HCT116 (cell line): ENCODE data around the gene IFNA14.

Experiments used
- EZH2phosphoT487 ChIP-seq: fragments of 200-600 bp; IDR thresholded peaks from 2 replicates; pipeline ENCODE4 v1.6.1; 2018; ENCODE audit warnings: antibody characterized with exemption, borderline replicate concordance
- FOSL1 ChIP-seq: IDR thresholded peaks from 2 replicates; pipeline ENCODE4 v1.6.1; 2012; ENCODE audit warnings: low read depth
- JUND ChIP-seq: IDR thresholded peaks from 2 replicates; pipeline ENCODE4 v1.6.1; 2012
- POLR2A ChIP-seq: IDR thresholded peaks from 2 replicates; pipeline ENCODE4 v1.7.0; 2011; ENCODE audit warnings: borderline replicate concordance; ENCODE audit not compliant: insufficient read depth, insufficient read length; ENCODE audit errors: extremely low read depth
- POLR2AphosphoS5 ChIP-seq: IDR thresholded peaks from 2 replicates; pipeline ENCODE4 v1.6.1; 2011; ENCODE audit warnings: mild to moderate bottlenecking, low read depth, low read length, moderate library complexity
- RAD21 ChIP-seq: IDR thresholded peaks from 2 replicates; pipeline ENCODE4 v1.6.1; 2012; ENCODE audit warnings: low read depth, mild to moderate bottlenecking
- SRF ChIP-seq: IDR thresholded peaks from 2 replicates; pipeline ENCODE4 v1.6.1; 2012; ENCODE audit warnings: low read depth
- YY1 ChIP-seq: IDR thresholded peaks from 2 replicates; pipeline ENCODE4 v1.6.1; 2011; ENCODE audit warnings: low read length, low read depth, moderate library complexity, mild to moderate bottlenecking; ENCODE audit not compliant: insufficient replicate concordance; ENCODE audit errors: extremely low read depth
- ZFX ChIP-seq: fragments of 450-650 bp; IDR thresholded peaks from 2 replicates; pipeline ENCODE4 v1.6.1; 2017
- ZNF274 ChIP-seq: fragments of 200-500 bp; sonication (Bioruptor generic); IDR thresholded peaks from 2 replicates; pipeline ENCODE4 v1.6.1; 2014; ENCODE audit warnings: mild to moderate bottlenecking, low read depth, low read length, inconsistent platforms
- TF ChIP-seq, protein P1 (sequence below), 3 experiments: fragments of 200-600 bp in 1 of 3; sonication (generic) in 1 of 3; IDR thresholded peaks in 2 of 3; conservative IDR thresholded peaks in 1 of 3; 2 replicates each; pipeline ENCODE4 v1.5.1; 2012 to 2017; ENCODE audit warnings: low read depth in 2 of 3, low read length in 2 of 3, antibody characterized with exemption in 1 of 3, borderline replicate concordance in 1 of 3, control low read depth in 1 of 3, mild to moderate bottlenecking in 1 of 3, mixed read lengths in 1 of 3, mixed run types in 1 of 3, moderate library complexity in 1 of 3; ENCODE audit not compliant: insufficient read depth in 1 of 3
- TF ChIP-seq, protein P2 (sequence below): IDR thresholded peaks from 2 replicates; pipeline ENCODE4 v1.6.1; 2012
- TF ChIP-seq, protein P3 (sequence below): IDR thresholded peaks from 2 replicates; pipeline ENCODE4 v1.6.1; 2012; ENCODE audit warnings: low read depth
- TF ChIP-seq, protein P4 (sequence below): IDR thresholded peaks from 2 replicates; pipeline ENCODE4 v1.6.1; 2012

DNA sequence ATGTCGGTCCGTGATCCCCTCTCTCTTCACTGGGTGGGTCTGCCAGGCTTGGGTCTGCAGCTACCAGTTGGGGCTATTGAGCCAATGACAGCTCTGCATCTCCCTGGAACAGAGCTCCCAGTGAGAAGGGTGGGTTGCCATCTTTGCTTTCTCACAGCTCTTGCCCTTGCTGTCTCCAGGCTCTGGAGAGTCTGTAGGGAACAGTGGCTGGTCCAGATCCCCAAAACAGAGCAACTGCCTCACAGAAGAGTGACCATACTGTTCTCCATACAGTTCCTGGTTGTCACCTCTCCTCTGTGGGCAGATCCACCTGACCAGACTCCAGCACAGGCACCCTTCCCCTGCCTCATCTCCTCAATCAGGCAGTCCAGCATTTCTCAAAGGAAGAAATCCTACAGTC is 6.5 kb downstream of the IFNA14 start:
- TF ChIP-seq FOSL1 = no peak
- no peak for TF ChIP-seq ZFX
- TF ChIP-seq POLR2A = no peak
- TF ChIP-seq EZH2phosphoT487 = no peak
- TF ChIP-seq YY1 = no peak
- TF ChIP-seq, protein P1, sequence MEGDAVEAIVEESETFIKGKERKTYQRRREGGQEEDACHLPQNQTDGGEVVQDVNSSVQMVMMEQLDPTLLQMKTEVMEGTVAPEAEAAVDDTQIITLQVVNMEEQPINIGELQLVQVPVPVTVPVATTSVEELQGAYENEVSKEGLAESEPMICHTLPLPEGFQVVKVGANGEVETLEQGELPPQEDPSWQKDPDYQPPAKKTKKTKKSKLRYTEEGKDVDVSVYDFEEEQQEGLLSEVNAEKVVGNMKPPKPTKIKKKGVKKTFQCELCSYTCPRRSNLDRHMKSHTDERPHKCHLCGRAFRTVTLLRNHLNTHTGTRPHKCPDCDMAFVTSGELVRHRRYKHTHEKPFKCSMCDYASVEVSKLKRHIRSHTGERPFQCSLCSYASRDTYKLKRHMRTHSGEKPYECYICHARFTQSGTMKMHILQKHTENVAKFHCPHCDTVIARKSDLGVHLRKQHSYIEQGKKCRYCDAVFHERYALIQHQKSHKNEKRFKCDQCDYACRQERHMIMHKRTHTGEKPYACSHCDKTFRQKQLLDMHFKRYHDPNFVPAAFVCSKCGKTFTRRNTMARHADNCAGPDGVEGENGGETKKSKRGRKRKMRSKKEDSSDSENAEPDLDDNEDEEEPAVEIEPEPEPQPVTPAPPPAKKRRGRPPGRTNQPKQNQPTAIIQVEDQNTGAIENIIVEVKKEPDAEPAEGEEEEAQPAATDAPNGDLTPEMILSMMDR (IDR thresholded peaks at IDR 0.05 in 2 of 3, conservative IDR thresholded peaks at IDR 0.05 in 1 of 3; ENCODE audit: borderline replicate concordance in 1 of 3, insufficient read depth in 1 of 3, low read depth in 2 of 3, low read length in 2 of 3) = no peak
- TF ChIP-seq, protein P2, sequence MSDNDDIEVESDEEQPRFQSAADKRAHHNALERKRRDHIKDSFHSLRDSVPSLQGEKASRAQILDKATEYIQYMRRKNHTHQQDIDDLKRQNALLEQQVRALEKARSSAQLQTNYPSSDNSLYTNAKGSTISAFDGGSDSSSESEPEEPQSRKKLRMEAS = no peak
- TF ChIP-seq, protein P3, sequence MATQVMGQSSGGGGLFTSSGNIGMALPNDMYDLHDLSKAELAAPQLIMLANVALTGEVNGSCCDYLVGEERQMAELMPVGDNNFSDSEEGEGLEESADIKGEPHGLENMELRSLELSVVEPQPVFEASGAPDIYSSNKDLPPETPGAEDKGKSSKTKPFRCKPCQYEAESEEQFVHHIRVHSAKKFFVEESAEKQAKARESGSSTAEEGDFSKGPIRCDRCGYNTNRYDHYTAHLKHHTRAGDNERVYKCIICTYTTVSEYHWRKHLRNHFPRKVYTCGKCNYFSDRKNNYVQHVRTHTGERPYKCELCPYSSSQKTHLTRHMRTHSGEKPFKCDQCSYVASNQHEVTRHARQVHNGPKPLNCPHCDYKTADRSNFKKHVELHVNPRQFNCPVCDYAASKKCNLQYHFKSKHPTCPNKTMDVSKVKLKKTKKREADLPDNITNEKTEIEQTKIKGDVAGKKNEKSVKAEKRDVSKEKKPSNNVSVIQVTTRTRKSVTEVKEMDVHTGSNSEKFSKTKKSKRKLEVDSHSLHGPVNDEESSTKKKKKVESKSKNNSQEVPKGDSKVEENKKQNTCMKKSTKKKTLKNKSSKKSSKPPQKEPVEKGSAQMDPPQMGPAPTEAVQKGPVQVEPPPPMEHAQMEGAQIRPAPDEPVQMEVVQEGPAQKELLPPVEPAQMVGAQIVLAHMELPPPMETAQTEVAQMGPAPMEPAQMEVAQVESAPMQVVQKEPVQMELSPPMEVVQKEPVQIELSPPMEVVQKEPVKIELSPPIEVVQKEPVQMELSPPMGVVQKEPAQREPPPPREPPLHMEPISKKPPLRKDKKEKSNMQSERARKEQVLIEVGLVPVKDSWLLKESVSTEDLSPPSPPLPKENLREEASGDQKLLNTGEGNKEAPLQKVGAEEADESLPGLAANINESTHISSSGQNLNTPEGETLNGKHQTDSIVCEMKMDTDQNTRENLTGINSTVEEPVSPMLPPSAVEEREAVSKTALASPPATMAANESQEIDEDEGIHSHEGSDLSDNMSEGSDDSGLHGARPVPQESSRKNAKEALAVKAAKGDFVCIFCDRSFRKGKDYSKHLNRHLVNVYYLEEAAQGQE = no peak
- TF ChIP-seq POLR2AphosphoS5 = no peak
- no peak for TF ChIP-seq ZNF274
- no peak for TF ChIP-seq SRF
- TF ChIP-seq RAD21 = no peak
- TF ChIP-seq JUND = no peak
- TF ChIP-seq, protein P4, sequence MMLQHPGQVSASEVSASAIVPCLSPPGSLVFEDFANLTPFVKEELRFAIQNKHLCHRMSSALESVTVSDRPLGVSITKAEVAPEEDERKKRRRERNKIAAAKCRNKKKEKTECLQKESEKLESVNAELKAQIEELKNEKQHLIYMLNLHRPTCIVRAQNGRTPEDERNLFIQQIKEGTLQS = no peak
